ENCODE data around the gene KIAA0040. TPM values are rescaled to one million over a fixed set of nuclear protein-coding genes. Genes with fewer than 3 reads are reported as not detected.

KIAA0040 gene
- total RNA-seq, 4 donors from 2014 or later = 13.4 to 21.6 (median 19.8) TPM

- no peaks in the 10 kb centered on the region for H3K27me3 ChIP-seq
- H3K36me3 ChIP-seq = peaks cover 51% of the 10 kb centered on the region
- H3K4me1 ChIP-seq = no peaks in the 10 kb centered on the region
- no peak overlapping the region for H3K4me3 ChIP-seq
- DNase-seq (ENCODE audit: low spot score in 2 of 2) = no peak
- 69% methylated on average over 4 of the region's 4 CpGs for WGBS
- H3K9me3 ChIP-seq = no peaks in the 10 kb centered on the region
- TF ChIP-seq POLR2AphosphoS5 (IDR thresholded peaks at IDR 0.05) (no peak), EP300 (IDR thresholded peaks at IDR 0.05) (no peak), POLR2A (IDR thresholded peaks at IDR 0.05) (no peak)
- H3K27ac ChIP-seq = no peak overlapping the region
These were observed 28.9 kb downstream of the KIAA0040 start for GRCh38 chr1:175163702-175164101.

GRCh38 chr1:175162955-175163354, 29.6 kb downstream of the KIAA0040 start:
- TF ChIP-seq CTCF (IDR thresholded peaks at IDR 0.05) (no peak), POLR2A (IDR thresholded peaks at IDR 0.05) (no peak), EP300 (IDR thresholded peaks at IDR 0.05) (no peak), POLR2AphosphoS5 (IDR thresholded peaks at IDR 0.05) (no peak)
- Histone ChIP-seq H3K36me3 (peaks cover 51% of the 10 kb centered on the region), H3K27ac (no peak overlapping the region)

GRCh38 chr1:175158170-175158591, 34.4 kb downstream of the KIAA0040 start:
- no peak overlapping the region for H3K27ac ChIP-seq
- H3K36me3 ChIP-seq = peaks cover 35% of the 10 kb centered on the region
- H3K4me3 ChIP-seq = no peak overlapping the region
- 75% methylated on average over 6 of the region's 6 CpGs for WGBS
- H3K27me3 ChIP-seq = peaks cover 8% of the 10 kb centered on the region
- H3K9me3 ChIP-seq = no peaks in the 10 kb centered on the region
- H3K4me1 ChIP-seq = no peaks in the 10 kb centered on the region
- no peak for DNase-seq (ENCODE audit: low spot score in 2 of 2)
- TF ChIP-seq EP300 (IDR thresholded peaks at IDR 0.05) = no peak
- TF ChIP-seq CTCF (IDR thresholded peaks at IDR 0.05) = no peak
- no peak for TF ChIP-seq POLR2A (IDR thresholded peaks at IDR 0.05)
- no peak for TF ChIP-seq POLR2AphosphoS5 (IDR thresholded peaks at IDR 0.05)

More at GRCh38 chr1:175162955-175163354, 29.6 kb downstream of the KIAA0040 start:
- H3K4me3 ChIP-seq = no peak overlapping the region
- H3K27me3 ChIP-seq = no peaks in the 10 kb centered on the region
- 60% methylated on average over 4 of the region's 4 CpGs for WGBS
- DNase-seq (ENCODE audit: low spot score in 2 of 2) = no peak
- H3K4me1 ChIP-seq = no peaks in the 10 kb centered on the region
- H3K9me3 ChIP-seq = no peaks in the 10 kb centered on the region

GRCh38 chr1:175157200-175157599, 35.4 kb downstream of the KIAA0040 start:
- Histone ChIP-seq H3K27ac (no peak overlapping the region), H3K27me3 (peaks cover 11% of the 10 kb centered on the region), H3K9me3 (no peaks in the 10 kb centered on the region), H3K36me3 (peaks cover 26% of the 10 kb centered on the region), H3K4me1 (peaks cover 1% of the 10 kb centered on the region), H3K4me3 (no peak overlapping the region)
- DNase-seq (ENCODE audit: low spot score in 2 of 2) = no peak
- WGBS = 100% methylated on average over 2 of the region's 2 CpGs
- TF ChIP-seq EP300 (IDR thresholded peaks at IDR 0.05) = no peak
- no peak for TF ChIP-seq POLR2A (IDR thresholded peaks at IDR 0.05)
- no peak for TF ChIP-seq CTCF (IDR thresholded peaks at IDR 0.05)
- TF ChIP-seq POLR2AphosphoS5 (IDR thresholded peaks at IDR 0.05) = no peak

- TF ChIP-seq CTCF (IDR thresholded peaks at IDR 0.05) = no peak
- no peak for TF ChIP-seq EP300 (IDR thresholded peaks at IDR 0.05)
- TF ChIP-seq POLR2AphosphoS5 (IDR thresholded peaks at IDR 0.05) = no peak
- TF ChIP-seq POLR2A (IDR thresholded peaks at IDR 0.05) = no peak
- Histone ChIP-seq H3K4me3 (no peak overlapping the region), H3K36me3 (peaks cover 23% of the 10 kb centered on the region), H3K27me3 (peaks cover 14% of the 10 kb centered on the region), H3K4me1 (peaks cover 5% of the 10 kb centered on the region), H3K27ac (no peak overlapping the region), H3K9me3 (no peaks in the 10 kb centered on the region)
- WGBS = 75% methylated on average over 5 of the region's 5 CpGs
- no peak for DNase-seq (ENCODE audit: low spot score in 2 of 2)
These were observed 36.6 kb downstream of the KIAA0040 start for GRCh38 chr1:175155936-175156335.

- WGBS = 82% methylated on average over 4 of the region's 4 CpGs
- Histone ChIP-seq H3K9me3 (no peaks in the 10 kb centered on the region), H3K36me3 (peaks cover 18% of the 10 kb centered on the region), H3K27me3 (peaks cover 17% of the 10 kb centered on the region), H3K27ac (no peak overlapping the region), H3K4me1 (peaks cover 5% of the 10 kb centered on the region), H3K4me3 (no peak overlapping the region)
- TF ChIP-seq EP300 (IDR thresholded peaks at IDR 0.05) = no peak
- TF ChIP-seq POLR2A (IDR thresholded peaks at IDR 0.05) = no peak
- DNase-seq (ENCODE audit: low spot score in 2 of 2) = no peak
These were observed 37.1 kb downstream of the KIAA0040 start for GRCh38 chr1:175155473-175155856.
